Fibroblast of peridontal ligament (primary cell): Measurements from ENCODE around the gene KRTAP1-5.
"Not testable (repeated sequence)": the region's sequence is repeated elsewhere in the genome, so short reads cannot be mapped to it uniquely, and the experiment has no call there.

Experiments used
- DNase-seq: peaks from one replicate; pipeline ENCODE4 v3.0.0-alpha.2; 2010; ENCODE audit errors: extremely low read depth

Gene KRTAP1-5

DNA sequence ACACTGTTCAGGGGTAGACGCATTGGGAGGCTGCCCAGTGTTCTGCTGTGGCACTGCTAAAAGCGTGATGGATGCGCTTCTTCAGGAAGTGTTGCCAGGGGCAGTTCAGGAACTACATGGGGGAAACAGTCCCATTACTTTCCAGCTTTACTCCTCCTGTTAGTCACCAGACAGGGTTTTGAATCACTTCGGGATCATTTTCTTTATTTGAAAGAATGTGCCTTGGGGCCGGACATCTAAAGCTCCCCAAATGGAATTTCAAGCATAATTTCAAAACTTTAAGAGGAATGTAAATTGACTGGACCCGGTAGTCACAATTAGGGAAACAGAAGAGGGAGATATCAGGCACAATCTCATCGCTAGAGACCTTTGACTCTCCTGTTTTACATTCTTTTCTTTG is 21.4 kb upstream of the KRTAP1-5 start:
- DNase-seq, result peak; percentile 73

DNA sequence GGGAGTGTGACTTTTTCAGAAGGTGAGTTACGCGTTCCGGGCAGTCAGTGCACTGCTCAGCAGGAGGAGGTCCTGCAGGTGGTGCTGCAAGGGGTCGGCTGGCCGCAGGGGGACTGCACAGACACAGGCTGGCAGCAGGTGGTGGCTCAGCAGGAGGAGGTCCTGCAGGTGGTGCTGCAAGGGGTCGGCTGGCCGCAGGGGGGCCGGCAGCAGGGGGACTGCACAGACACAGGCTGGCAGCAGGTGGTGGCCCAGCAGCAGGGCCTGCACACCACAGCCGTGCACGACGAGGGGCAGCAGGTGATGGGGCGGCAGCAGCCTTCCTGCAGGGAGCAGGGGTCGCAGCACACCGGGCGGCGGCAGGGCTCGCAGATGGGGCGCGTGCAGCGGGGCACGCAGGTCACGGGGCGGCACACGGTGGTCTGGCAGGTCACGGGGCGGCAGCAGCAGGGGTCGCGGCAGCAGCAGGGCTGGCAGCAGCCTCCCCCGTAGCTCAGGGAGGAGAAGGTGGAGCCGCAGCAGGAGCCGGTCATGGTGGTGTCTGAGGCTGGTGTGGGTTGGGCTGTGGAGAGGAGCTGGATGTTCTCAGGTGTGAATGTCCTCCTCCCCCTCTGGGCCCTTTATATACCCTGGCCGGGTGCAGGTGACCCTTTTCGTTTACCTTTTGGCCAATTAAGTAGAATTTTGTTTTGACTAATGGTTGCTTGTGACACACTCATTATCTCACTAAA is 19.9 kb upstream of the KRTAP1-5 start, which contains the start of gene KRTAP2-1:
Gene KRTAP2-1, minus strand, starts transcription at position 582 of the 731 bp plus-strand sequence. Its CDS starts 49 bp downstream, at position 533.
- not testable (repeated sequence) for DNase-seq

DNA sequence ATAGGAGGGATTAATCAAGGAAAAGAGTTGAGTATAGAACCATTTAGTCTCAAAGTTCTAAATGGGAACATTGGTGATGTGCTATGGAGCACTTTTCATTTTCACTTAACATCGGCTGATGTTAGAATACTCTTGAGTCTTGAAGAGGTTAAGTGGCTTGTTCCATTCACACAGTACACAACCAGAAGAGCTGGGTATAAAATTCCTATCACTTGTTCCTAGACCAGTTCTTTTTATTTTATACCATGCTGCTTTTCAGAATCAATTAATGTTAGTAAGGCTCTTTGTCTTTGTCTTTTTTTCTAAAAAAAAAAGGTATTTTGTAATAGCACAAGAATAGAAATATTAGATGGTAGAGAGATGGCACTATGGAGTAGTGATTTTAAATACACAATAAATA is 15.9 kb upstream of the KRTAP1-5 start:
- no peak for DNase-seq

DNA sequence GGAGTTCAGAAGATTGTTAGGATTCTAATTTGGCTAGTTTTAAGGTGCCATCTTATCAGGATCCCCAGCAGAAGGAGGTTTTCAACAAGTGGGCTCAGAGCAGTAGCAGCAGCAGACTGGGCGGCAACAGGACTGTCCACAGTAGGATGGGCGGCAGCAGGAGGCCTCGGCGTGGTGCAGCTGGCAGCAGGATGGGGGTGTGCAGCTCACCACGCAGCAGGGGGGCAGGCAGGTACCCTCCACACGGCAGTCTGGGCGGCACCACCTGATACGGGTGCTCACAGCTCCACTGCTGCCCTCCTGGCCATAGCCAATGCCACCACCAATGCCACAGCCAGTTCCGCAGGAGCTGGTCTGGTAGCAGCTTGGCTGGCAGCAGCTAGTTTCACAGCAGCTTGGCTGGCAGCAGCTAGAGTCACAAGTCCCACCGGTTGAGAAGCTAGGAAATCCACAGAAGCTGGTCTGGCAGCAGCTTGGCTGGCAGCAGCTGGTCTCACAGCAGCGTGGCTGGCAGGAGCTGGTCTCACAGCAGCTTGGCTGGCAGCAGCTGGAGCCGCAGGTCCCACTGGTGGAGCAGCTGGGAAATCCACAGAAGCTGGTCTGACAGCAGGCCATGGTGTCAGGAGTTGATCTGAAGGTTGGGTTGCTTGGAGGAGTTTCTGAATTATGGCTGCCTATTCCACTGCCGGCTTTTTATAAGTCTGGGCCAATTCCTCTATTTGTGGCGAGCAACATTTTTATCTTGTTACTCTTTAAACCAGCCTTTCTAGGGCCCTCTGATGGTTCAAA is 14.0 kb upstream of the KRTAP1-5 start, which contains the start of gene KRTAP1-1:
Gene KRTAP1-1, minus strand, starts transcription at position 668 of the 789 bp plus-strand sequence. Its CDS starts 53 bp downstream, at position 615.
- peak; percentile 62 for DNase-seq

DNA sequence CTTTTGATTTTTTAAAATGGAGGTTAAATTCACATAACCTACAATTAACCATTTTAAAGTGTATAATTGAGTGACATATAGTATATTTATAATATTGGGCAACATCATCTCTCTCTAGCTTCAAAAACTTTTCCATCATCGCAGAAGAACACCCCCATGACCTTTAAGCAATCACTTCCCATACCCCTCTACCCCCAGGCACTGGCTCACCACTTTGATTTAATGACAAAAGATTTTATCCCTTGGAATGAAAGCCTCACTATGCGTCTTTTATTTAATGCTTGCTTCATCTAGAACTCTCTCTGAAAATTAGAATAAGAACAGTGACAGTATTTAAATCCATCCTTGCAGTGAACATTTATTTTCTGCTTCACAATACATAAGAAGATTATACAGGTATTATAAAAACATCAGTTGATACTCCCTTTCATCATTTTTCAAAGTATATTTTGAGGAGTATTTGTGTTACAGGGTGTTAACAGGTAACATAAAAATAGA is 10.9 kb upstream of the KRTAP1-5 start:
- DNase-seq, result no peak

DNA sequence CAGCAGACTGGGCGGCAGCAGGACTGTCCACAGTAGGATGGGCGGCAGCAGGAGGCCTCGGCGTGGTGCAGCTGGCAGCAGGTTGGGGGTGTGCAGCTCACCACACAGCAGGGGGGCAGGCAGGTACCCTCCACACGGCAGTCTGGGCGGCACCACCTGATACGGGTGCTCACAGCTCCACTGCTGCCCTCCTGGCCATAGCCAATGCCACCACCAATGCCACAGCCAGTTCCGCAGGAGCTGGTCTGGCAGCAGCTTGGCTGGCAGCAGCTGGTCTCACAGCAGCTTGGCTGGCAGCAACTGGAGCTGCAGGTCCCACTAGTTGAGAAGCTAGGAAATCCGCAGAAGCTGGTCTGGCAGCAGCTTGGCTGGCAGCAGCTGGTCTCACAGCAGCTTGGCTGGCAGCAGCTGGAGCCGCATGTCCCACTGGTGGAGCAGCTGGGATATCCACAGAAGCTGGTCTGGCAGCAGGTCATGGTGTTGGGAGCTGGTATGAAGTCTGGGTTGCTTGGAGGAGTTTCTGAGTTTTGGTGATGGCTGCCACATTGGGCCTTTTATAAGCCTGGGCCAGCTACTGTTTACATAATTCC is 7.4 kb upstream of the KRTAP1-5 start, which contains the start of gene KRTAP1-3:
Gene KRTAP1-3, minus strand, starts transcription at position 529 of the 590 bp plus-strand sequence. Its CDS starts 53 bp downstream, at position 476.
- DNase-seq, result not testable (repeated sequence)

DNA sequence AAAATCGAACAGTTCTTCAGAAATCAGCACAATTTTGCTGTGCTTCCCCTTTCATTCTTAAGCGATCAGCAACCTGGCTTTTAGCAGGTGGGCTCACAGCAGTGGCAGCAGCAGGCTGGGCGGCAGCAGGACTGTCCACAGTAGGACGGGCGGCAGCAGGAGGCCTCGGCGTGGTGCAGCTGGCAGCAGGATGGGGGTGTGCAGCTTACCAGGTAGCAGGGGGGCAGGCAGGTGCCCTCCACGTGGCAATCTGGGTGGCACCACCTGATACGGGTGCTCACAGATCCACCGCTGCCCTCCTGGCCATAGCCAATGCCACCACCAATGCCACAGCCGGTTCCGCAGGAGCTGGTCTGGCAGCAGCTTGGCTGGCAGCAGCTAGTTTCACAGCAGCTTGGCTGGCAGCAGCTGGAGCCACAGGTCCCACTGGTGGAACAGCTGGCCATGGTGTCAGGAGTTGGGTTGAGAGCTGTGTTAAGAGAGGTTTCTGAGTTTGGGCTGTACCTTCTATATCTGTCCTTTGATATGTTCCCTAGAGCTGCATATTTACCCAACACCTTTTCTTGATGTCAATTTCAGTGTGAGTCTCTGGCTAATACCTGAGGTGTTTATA is 2.7 kb upstream of the KRTAP1-5 start, which contains the start of gene KRTAP1-4:
Gene KRTAP1-4, minus strand, starts transcription at position 563 of the 613 bp plus-strand sequence. Its CDS starts 117 bp downstream, at position 446.
- DNase-seq, result no peak

DNA sequence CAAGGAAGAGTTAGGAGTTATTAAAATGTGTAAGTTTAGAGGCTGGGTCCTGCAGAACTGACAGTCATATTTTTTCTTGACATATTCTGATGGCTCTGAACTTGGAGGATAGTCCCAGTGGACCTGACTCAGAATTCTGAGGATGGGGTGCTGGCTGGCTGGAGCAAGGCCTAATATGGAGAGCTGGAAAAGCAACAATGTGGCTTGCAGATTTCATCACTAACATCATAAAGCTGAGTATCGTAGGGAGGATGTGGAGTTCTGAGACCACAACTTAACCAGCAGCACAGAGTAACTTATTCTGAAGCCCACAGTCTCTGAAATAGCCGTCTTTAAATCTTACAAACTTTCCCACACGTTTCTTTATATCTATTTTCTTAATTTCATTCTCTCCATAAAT is 2.3 kb downstream of the KRTAP1-5 start:
- DNase-seq, result peak; percentile 77

DNA sequence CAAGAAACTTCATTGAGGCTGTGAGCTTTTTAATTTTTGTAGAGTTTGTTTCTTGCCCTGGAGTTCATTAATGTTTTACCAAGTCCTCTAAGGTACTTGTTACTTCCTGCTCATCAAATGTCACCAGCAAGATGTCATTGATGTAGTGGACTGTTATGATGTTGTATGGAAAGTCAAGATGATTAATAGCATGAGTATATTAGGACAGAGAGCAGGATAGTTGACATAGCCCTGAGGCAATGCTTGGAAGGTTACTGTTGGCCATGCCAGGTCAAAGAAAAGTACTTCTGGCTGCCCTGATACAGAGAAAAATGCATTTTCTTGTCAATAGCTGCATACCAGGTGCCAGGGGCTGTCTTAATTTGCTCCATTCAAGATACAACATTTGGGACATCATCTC is 6.7 kb downstream of the KRTAP1-5 start:
- no peak for DNase-seq

DNA sequence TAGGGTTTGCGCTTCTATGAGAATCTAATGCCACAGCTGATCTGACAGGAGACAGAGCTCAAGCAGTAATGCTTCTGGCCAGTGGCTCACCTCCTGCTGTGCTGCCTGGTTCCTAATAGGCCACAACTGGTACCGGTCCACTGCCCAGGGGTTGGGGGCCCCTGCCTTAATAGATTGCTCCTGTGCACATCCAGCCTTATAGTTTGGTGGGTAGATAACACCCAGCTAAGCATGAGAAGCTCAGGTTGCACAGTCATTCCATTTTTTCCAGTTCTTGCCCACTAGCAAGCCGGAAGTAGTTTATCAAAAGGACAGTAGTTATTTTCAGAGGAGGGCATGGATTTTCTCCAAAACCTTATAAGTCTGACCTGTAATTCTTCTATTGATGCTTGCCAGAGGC is 7.6 kb downstream of the KRTAP1-5 start:
- no peak for DNase-seq

DNA sequence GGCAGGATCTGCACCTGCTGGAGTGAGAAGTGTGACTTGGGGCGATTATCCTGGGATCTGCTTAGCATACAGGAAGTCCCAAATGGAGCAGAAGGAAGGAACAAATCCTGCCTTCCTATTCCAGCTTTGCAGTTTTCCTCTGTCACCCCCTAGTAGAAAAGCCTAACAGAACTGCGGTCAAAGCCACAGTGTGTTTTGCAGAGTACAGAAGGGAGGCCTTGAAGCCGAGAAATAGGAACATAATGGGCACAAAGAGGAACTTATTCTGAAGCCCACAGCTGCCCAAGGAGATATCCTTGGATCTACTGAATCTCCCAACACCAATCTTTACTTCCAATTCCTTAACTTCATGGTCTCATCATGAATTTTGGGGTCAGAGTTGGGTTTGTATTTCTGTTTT is 8.5 kb downstream of the KRTAP1-5 start:
- no peak for DNase-seq

DNA sequence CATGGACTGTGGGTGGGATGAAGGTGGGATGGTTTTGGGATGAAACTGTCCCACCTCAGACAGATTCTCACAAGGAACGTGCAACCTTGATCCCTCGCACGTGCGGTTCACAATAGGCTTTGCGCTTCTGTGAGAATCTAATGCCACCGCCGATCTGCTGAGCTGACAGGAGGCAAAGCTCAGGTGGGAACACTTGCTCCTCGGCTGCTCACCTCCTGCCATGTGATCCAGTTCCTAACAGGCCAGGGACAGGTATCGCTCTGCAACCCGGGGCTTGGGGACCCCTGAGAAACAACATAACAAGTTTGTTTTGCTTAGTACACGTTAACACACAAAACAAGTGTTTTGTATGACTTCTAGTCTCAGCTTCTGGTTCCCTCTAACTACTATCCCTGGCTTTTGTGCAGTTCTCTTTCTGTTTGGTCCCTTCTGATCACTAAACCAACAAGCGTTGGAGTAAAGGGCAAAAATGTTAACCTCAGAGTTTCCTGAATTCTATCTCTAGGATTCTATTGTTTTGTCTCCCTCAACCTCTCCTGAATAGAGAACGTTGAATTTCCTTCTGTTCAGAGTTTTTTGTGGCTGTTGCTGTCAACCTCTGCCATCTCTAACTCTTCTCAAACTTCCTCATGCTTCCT is 10.3 kb downstream of the KRTAP1-5 start:
- DNase-seq, result no peak

DNA sequence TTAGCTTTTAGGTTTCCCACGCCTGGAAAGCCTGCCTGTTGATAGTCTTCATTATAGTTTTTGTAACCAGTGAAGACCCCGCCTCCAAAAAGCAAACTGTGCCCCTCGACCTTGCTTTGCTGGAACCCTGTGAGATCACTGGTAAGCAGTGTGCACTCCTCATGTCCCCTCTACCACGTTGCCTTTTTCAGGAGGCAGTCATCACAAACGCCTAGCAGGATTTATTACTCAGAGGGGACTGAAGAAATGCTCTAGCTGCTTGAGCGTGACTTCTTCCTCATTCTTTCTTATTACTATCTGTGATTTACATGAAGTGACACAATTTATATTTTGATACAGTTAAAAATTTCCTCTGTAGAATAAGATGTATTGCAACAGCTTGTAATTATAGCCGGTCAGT is 11.6 kb downstream of the KRTAP1-5 start:
- DNase-seq, result no peak

DNA sequence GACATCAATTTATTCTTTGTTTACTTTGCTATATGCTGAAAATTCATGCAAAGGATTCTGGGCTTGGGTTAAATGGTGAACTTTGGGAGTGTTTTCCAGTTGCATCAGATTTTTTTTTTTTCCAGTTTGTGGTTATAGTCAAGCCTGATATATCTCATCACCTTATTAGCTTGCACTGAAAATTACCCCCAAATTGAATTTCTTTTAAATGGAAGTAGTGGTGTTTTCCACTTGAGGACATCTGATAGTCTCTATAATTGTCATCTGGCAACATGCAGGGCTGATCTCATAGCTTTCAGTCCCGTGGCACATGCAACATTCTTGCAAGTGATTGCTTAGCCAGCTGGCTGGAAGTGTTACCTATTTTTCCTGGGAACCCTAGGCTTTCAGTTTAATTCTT is 13.4 kb downstream of the KRTAP1-5 start:
- peak; percentile 95 for DNase-seq

DNA sequence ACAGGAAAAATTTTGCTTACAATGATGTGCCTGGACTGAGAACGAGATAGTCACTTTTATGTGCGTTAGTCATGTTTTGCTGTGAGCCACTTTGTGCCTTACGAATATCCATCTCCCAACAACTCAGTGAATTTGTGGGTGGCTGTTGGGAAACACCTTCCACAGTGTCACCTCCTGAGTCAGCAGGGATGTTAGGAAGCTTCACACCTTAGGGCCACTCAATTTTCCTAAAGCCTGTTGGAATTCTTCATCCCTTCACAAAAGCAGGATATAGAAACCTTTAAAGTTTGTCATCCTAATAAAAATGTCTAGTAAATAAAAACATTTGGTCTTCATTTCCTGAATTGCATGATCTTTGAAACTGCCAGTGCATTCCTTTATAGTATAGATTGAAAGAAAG is 13.8 kb downstream of the KRTAP1-5 start:
- DNase-seq, result no peak

DNA sequence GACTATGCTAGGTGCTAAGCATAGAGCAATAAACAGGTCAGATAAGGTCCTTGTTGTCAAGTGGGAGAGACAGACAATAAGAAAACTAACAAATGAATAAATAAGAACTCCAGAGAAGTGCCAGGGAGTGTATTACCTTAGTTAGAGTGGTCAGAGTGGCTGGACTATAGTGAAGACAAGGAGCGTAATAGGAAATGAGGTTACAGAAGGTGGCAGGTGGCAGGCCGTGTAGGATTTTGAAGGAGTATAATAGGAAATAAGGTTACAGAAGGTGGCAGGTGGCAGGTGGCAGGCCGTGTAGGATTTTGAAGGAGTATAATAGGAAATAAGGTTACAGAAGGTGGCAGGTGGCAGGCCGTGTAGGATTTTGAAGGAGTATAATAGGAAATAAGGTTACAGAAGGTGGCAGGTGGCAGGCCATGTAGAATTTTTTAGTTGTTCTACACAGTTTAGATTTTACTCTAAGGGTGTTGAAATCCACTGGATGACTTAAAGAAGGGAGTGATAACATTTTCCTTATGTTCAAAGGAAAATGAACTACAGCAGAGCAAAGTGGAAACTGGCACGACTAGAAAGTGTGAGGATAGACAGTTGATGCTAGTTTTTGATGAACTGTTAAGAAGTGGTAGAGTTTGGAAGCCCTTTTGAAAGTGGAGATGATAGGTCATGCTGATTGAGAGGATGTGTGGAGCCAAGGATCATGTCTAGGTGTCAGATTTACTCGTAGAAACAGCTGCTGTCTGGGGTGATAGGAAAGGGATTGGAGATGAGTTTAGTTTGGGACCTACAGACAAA is 14.5 kb downstream of the KRTAP1-5 start:
- no peak for DNase-seq

DNA sequence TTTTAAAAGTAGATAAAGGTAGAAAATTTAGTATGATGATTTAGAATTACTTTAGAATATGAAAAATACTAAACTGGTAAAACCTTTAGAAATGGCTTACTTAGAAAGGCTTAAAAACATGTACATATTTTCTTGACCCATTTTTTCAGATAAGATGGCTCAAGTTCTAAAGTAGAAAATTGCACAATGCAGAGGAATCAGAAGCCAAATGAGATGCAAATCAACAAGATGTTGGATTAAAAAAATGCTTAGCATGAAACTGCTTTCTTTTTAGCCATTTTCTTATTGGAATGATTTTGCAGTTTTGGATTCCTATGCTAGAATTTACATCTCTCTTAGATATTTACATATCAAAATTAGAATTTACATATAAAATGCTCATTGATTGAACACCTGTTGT is 16.6 kb downstream of the KRTAP1-5 start:
- peak; percentile 66 for DNase-seq

DNA sequence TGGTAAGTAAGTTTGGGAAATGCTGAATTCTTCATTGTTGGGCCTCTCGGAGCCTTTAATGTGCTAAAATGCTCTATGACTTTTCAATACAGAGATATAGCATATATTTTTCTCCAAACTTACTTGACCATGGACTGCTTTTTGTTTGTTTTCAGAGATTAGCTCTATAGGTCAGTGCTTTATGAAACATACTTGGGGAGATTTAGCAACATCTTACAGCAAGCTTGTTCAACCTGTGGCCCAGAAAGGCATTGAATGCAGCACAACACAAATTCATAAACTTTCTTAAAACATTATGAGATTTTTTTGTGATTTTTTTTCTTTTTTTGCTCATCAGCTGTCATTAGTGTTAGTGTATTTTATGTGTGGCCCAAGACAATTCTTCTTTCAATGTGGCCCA is 17.1 kb downstream of the KRTAP1-5 start:
- DNase-seq, result no peak

DNA sequence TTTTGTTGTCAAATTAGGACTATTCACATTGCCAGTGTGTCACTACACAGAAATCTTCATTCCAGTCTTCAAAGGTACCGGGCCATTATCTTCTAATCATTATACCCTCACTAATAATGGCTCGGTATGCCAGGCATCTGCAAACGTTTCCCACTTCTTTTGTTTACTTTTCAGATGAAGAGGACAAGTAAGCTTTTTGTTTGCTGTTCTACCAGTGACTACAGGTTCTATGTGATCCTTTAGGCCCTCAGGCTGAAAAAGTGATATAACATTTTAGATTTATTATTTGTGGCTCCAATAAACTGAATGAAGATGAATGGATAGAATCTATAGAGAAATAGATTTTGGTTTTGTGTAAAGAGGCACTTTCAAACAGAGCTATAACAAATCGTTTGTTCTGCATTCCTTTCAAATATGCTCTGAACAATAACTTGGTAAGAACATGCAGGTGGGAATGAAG is 17.7 kb downstream of the KRTAP1-5 start:
- DNase-seq, result no peak

DNA sequence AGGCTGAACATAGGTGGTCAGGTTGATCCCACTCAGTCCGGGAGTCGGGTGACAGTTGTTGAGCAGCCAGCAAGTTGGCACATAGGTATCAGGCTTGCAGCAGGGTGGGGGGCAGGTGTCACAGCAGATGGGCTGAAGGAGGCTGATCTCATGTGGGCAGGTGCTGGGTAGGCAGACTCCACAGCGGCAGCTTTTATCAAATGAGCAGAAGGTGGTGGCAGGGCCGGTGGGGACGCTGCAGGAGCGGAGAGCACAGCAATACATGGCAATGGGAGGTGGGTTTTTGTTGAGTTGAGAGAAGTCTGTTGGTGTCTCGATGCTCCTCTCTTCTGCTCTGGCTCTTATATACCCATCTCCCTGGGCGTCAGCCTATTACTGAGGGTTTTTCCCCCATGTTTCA is 18.2 kb downstream of the KRTAP1-5 start, which contains the start of gene KRTAP3-1:
Gene KRTAP3-1, minus strand, starts transcription at position 318 of the 400 bp plus-strand sequence. Its CDS starts 54 bp downstream, at position 264.
- DNase-seq, result no peak
